ENCODE measurements around the gene ACTR5.
"Not testable (repeated sequence)": the region's sequence is repeated elsewhere in the genome, so short reads cannot be mapped to it uniquely, and the experiment has no call there.

Gene ACTR5

DNA sequence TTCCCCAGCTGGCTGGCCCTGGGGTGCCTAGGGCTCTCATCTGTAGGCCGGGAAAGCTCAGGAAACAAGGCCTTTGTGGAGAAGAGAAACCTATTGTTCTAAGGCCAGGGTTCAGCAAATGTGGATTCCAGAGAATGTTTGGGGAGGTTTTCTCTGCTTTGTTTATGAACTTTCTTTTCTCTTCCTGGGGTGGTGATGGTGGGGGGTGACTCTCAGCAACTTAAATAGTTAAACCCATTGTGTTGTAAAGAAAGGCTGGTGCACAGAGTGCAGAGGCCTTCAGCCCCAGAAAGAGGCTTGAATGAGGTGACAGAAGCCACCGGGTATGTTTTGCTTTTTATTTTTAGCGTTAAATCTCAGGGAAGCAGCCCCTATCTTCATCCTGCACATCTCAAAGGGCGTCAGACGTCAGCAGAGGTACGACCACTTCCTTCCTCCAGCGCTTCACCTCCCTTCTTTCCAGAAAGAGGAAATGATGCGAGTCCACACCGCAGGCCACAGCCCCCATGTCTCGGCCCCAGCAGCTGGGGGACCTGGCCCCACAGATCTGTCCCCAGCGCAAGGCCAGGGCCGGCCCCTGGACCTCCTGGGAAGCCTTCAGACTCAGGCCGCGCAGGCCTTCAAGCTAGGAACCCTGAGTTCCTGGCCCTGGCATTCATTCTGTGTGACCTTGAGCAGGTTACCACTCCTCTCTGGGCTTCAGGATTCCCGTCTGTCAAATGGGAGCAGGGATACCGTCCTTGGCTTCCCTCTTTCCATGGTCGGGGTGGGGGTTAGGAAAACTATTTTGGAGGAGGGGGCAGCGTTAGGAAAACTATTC, 56.6 kb downstream of the ACTR5 start:
- DNase-seq (ENCODE audit: low read depth in 2 of 3, low spot score in 1 of 3): peak; percentile 39 to 49 (median 46)

- DNase-seq (ENCODE audit: low read depth in 2 of 3, low spot score in 1 of 3): peak; percentile 50 to 74 (median 62)
Observed at GRCh38 chr20:38805502-38805957, 57.3 kb downstream of the ACTR5 start, which contains the start of gene PPP1R16B. PPP1R16B (plus strand) TSS chr20:38805697; CDS start chr20:38835926, 30,229 bp downstream.

GRCh38 chr20:38805958-38806854, 57.9 kb downstream of the ACTR5 start:
- no peak for DNase-seq (ENCODE audit: low read depth in 2 of 3, low spot score in 1 of 3)

GRCh38 chr20:38806855-38807655, 58.8 kb downstream of the ACTR5 start:
- DNase-seq (ENCODE audit: low read depth in 2 of 3, low spot score in 1 of 3): no peak

DNA sequence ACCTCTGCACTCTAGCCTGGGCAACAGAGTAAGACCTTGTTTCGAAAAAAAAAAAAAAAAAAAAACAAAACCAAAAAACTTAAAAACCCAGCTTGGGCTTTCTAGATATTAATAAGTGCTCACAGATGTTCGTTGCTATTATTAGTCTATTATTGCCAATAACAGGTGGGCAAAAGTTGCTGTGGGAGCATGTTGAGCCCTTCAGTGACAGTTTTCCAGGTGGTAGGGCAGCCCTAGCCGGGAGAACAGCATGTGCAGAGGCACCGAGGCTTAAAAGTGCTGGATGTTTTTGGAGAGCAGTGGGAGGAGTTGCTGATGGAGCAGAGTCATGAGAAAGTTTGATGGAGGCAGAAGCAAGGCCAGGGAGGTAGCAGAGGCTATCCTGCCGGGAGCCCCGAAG, 61.7 kb downstream of the ACTR5 start:
- no peak for DNase-seq (ENCODE audit: low read depth in 2 of 3, low spot score in 1 of 3)

GRCh38 chr20:38810926-38811630, 62.8 kb downstream of the ACTR5 start:
- no peak for DNase-seq (ENCODE audit: low read depth in 2 of 3, low spot score in 1 of 3)

DNA sequence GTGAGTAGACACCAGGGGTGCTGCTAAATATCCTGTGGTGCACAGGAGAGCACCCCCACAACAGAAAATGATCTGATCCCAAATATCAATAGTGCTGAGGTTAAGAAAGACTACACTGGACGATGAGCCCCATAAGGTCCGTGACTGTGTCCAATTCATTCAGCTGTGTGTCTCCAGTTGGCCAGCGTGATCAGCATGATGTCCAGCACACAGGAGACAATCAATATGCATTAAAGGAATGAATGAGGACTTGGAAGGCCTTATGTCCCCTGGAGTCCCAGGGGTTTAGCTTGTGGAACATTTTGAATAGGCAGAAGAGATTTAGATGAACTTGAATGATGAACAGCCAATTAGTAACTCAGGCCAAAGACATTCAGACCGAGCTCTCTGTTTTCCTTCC, 63.5 kb downstream of the ACTR5 start:
- no peak for DNase-seq (ENCODE audit: low read depth in 2 of 3, low spot score in 1 of 3)

DNA sequence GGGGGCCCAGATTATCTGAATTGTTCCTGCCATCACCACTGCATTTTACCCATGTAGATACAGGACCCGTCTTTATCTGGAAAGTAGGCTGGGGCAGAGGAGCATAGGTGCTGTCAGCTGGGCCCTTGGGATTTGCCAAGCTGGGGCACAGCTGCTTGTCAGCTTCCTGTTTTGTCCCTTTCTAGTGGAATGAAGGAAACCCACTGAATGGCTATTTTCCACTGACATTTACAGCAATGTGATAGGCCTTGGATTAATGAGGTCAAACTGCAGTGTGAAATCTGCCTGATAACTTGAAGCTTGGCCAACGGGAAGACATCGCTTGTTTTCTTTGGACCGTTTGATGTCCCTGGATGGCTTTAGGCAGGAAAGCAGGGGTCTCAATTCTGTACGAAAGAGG, 63.9 kb downstream of the ACTR5 start:
- no peak for DNase-seq (ENCODE audit: low read depth in 2 of 3, low spot score in 1 of 3)

- DNase-seq (ENCODE audit: low read depth in 2 of 3, low spot score in 1 of 3): no peak
Observed at GRCh38 chr20:38812709-38813573, 64.7 kb downstream of the ACTR5 start.

- not testable (repeated sequence) for DNase-seq (ENCODE audit: low read depth in 2 of 3, low spot score in 1 of 3)
Observed at GRCh38 chr20:38813574-38813962, 65.3 kb downstream of the ACTR5 start.

DNA sequence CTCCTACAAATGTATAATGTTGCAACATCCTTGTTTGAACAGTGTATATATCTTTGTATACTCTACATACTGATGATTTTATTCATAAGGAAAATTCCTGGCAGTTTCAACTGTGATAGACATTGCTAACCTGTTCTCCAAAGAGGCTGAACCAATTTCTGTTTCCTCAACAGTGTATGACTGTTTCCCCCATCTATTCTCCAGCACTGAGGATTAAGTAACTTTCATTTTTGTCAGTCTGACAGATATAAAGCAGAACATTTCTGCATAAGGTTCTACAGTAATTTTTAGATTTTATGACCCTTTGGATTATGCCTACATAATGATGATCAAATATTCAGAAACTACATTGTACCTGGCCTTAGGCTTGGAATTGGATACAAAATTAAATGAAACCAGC, 67.2 kb downstream of the ACTR5 start:
- no peak for DNase-seq (ENCODE audit: low read depth in 2 of 3, low spot score in 1 of 3)

GRCh38 chr20:38818113-38819065, 70.1 kb downstream of the ACTR5 start:
- no peak for DNase-seq (ENCODE audit: low read depth in 2 of 3, low spot score in 1 of 3)
